ENCODE data around the gene SLC35D2.
"Not testable (repeated sequence)": the region's sequence is repeated elsewhere in the genome, so short reads cannot be mapped to it uniquely, and the experiment has no call there.

Gene SLC35D2

GRCh38 chr9:96376891-96377874 lies 6.3 kb downstream of the SLC35D2 start:
- DNase-seq (no peak), ATAC-seq (ENCODE audit: insufficient read depth, low read depth) (no peak)
- TF ChIP-seq CTCF (IDR thresholded peaks at IDR 0.05; ENCODE audit: borderline replicate concordance, extremely low read depth, low read length, poor library complexity, severe bottlenecking) (no peak), EZH2 (IDR thresholded peaks at IDR 0.05; ENCODE audit: borderline replicate concordance, low read depth, low read length, severe bottlenecking) (no peak)
- Histone ChIP-seq H3K4me2 (ENCODE audit: insufficient read depth, low read length) (no peak overlapping the region), H2AFZ (ENCODE audit: low read depth, low read length) (no peak overlapping the region), H3K9ac (ENCODE audit: low read depth, low read length) (no peak overlapping the region), H3K79me2 (ENCODE audit: insufficient read depth, low read length) (no peaks in the 10 kb centered on the region), H3K9me3 (ENCODE audit: insufficient read depth, low read length, severe bottlenecking) (no peaks in the 10 kb centered on the region), H3K27ac (ENCODE audit: low read length) (no peak overlapping the region), H3K36me3 (ENCODE audit: insufficient read depth, low read length) (peaks cover 3% of the 10 kb centered on the region; the same call in 1 of the 2 replicates), H4K20me1 (ENCODE audit: insufficient read depth, low read length) (no peaks in the 10 kb centered on the region; the same call in 1 of the 2 replicates), H3K4me3 (ENCODE audit: low read depth in 1 of 2, low read length in 2 of 2) (no peak overlapping the region), H3K4me1 (ENCODE audit: insufficient read depth, low read length) (no peaks in the 10 kb centered on the region), H3K27me3 (ENCODE audit: insufficient read depth, low read length, poor library complexity) (no peaks in the 10 kb centered on the region)

GRCh38 chr9:96375507-96375906 lies 8.0 kb downstream of the SLC35D2 start:
- not testable (repeated sequence) for H4K20me1 ChIP-seq (ENCODE audit: insufficient read depth, low read length); H3K4me1 ChIP-seq (ENCODE audit: insufficient read depth, low read length); H3K4me3 ChIP-seq (ENCODE audit: low read depth in 1 of 2, low read length in 2 of 2); H3K27ac ChIP-seq (ENCODE audit: low read length); H3K27me3 ChIP-seq (ENCODE audit: insufficient read depth, low read length, poor library complexity); DNase-seq; H3K4me2 ChIP-seq (ENCODE audit: insufficient read depth, low read length); H3K36me3 ChIP-seq (ENCODE audit: insufficient read depth, low read length); ATAC-seq (ENCODE audit: insufficient read depth, low read depth); H3K9ac ChIP-seq (ENCODE audit: low read depth, low read length); H2AFZ ChIP-seq (ENCODE audit: low read depth, low read length); H3K79me2 ChIP-seq (ENCODE audit: insufficient read depth, low read length); H3K9me3 ChIP-seq (ENCODE audit: insufficient read depth, low read length, severe bottlenecking)

GRCh38 chr9:96367943-96368342 lies 15.6 kb downstream of the SLC35D2 start:
- no peak overlapping the region for H3K27ac ChIP-seq (ENCODE audit: low read length)
- ATAC-seq (ENCODE audit: insufficient read depth, low read depth) = no peak
- H3K79me2 ChIP-seq (ENCODE audit: insufficient read depth, low read length) = no peaks in the 10 kb centered on the region
- H2AFZ ChIP-seq (ENCODE audit: low read depth, low read length) = no peak overlapping the region
- H3K4me1 ChIP-seq (ENCODE audit: insufficient read depth, low read length) = no peaks in the 10 kb centered on the region
- no peaks in the 10 kb centered on the region; the same call in 1 of the 2 replicates for H3K36me3 ChIP-seq (ENCODE audit: insufficient read depth, low read length)
- no peak for DNase-seq
- H3K9me3 ChIP-seq (ENCODE audit: insufficient read depth, low read length, severe bottlenecking) = no peaks in the 10 kb centered on the region
- no peak for TF ChIP-seq CTCF (IDR thresholded peaks at IDR 0.05; ENCODE audit: borderline replicate concordance, extremely low read depth, low read length, poor library complexity, severe bottlenecking)
- no peak for TF ChIP-seq EZH2 (IDR thresholded peaks at IDR 0.05; ENCODE audit: borderline replicate concordance, low read depth, low read length, severe bottlenecking)
- no peaks in the 10 kb centered on the region for H3K27me3 ChIP-seq (ENCODE audit: insufficient read depth, low read length, poor library complexity)
- no peak overlapping the region for H3K4me3 ChIP-seq (ENCODE audit: low read depth in 1 of 2, low read length in 2 of 2)
- no peaks in the 10 kb centered on the region for H4K20me1 ChIP-seq (ENCODE audit: insufficient read depth, low read length)
- no peak overlapping the region for H3K9ac ChIP-seq (ENCODE audit: low read depth, low read length)
- no peak overlapping the region for H3K4me2 ChIP-seq (ENCODE audit: insufficient read depth, low read length)

GRCh38 chr9:96363175-96363967 lies 20.1 kb downstream of the SLC35D2 start:
- Histone ChIP-seq H3K4me2 (ENCODE audit: insufficient read depth, low read length) (no peak overlapping the region), H3K4me1 (ENCODE audit: insufficient read depth, low read length) (no peaks in the 10 kb centered on the region), H3K9me3 (ENCODE audit: insufficient read depth, low read length, severe bottlenecking) (no peaks in the 10 kb centered on the region), H3K4me3 (ENCODE audit: low read depth in 1 of 2, low read length in 2 of 2) (no peak overlapping the region), H3K9ac (ENCODE audit: low read depth, low read length) (no peak overlapping the region), H3K36me3 (ENCODE audit: insufficient read depth, low read length) (no peaks in the 10 kb centered on the region; the same call in 1 of the 2 replicates), H3K27ac (ENCODE audit: low read length) (no peak overlapping the region), H3K27me3 (ENCODE audit: insufficient read depth, low read length, poor library complexity) (no peaks in the 10 kb centered on the region), H2AFZ (ENCODE audit: low read depth, low read length) (no peak overlapping the region), H3K79me2 (ENCODE audit: insufficient read depth, low read length) (no peaks in the 10 kb centered on the region), H4K20me1 (ENCODE audit: insufficient read depth, low read length) (no peaks in the 10 kb centered on the region)
- DNase-seq = no peak
- no peak for ATAC-seq (ENCODE audit: insufficient read depth, low read depth)
- TF ChIP-seq CTCF (IDR thresholded peaks at IDR 0.05; ENCODE audit: borderline replicate concordance, extremely low read depth, low read length, poor library complexity, severe bottlenecking) (no peak), EZH2 (IDR thresholded peaks at IDR 0.05; ENCODE audit: borderline replicate concordance, low read depth, low read length, severe bottlenecking) (no peak)

GRCh38 chr9:96362119-96362518 lies 21.4 kb downstream of the SLC35D2 start:
- not testable (repeated sequence) for H3K79me2 ChIP-seq (ENCODE audit: insufficient read depth, low read length); H3K9ac ChIP-seq (ENCODE audit: low read depth, low read length); H3K27me3 ChIP-seq (ENCODE audit: insufficient read depth, low read length, poor library complexity); H3K27ac ChIP-seq (ENCODE audit: low read length); H3K4me2 ChIP-seq (ENCODE audit: insufficient read depth, low read length); ATAC-seq (ENCODE audit: insufficient read depth, low read depth); H3K4me1 ChIP-seq (ENCODE audit: insufficient read depth, low read length); H3K4me3 ChIP-seq (ENCODE audit: low read depth in 1 of 2, low read length in 2 of 2); H3K36me3 ChIP-seq (ENCODE audit: insufficient read depth, low read length); H3K9me3 ChIP-seq (ENCODE audit: insufficient read depth, low read length, severe bottlenecking); H4K20me1 ChIP-seq (ENCODE audit: insufficient read depth, low read length); DNase-seq; H2AFZ ChIP-seq (ENCODE audit: low read depth, low read length)

Data from DND-41 (cell line).